Activated CD8-positive, alpha-beta T cell treated with anti-CD3 and anti-CD28 coated beads for 36 hours (primary cell): ENCODE results near the gene COL24A1. TPM values are rescaled to one million over a fixed set of nuclear protein-coding genes. Genes with fewer than 3 reads are reported as not detected.

Source experiments
- ATAC-seq: fragments of 200-7000 bp; cut with Tn5 transposase; one replicate; pipeline ENCODE4 v1.10.0; 2021; ENCODE audit warnings: mild to moderate bottlenecking, moderate library complexity
- CTCF ChIA-PET: fragments of 350-600 bp; sonication (Branson Sonifier 250); formaldehyde crosslinking; loops from one replicate; lab custom pipeline; 2021; ENCODE audit warnings: antibody characterized with exemption; lab: Charles Lee
- POLR2A ChIA-PET: fragments of 350-600 bp; sonication (Branson Sonifier 250); formaldehyde crosslinking; loops from one replicate; lab custom pipeline; 2021; ENCODE audit warnings: antibody characterized with exemption; lab: Charles Lee
- DNase-seq: peaks from one replicate; pipeline ENCODE4 v3.0.0-alpha.2; 2020
- H3K27ac Mint-ChIP-seq: one replicate; pipeline ENCODE4 v1.8.0; 2021; ENCODE audit warnings: mild to moderate bottlenecking, mixed read lengths
- H3K27me3 Mint-ChIP-seq: one replicate; pipeline ENCODE4 v1.8.0; 2021; ENCODE audit warnings: mixed read lengths
- H3K36me3 Mint-ChIP-seq: one replicate; pipeline ENCODE4 v1.8.0; 2021; ENCODE audit warnings: low read depth, mixed read lengths
- H3K4me1 Mint-ChIP-seq: one replicate; pipeline ENCODE4 v1.8.0; 2021; ENCODE audit warnings: low read depth, mixed read lengths
- H3K4me3 Mint-ChIP-seq: one replicate; pipeline ENCODE4 v1.8.0; 2021; ENCODE audit warnings: mild to moderate bottlenecking, moderate library complexity, mixed read lengths
- H3K9me3 Mint-ChIP-seq: one replicate; pipeline ENCODE4 v1.8.0; 2021; ENCODE audit warnings: mixed read lengths
- CTCF ChIP-seq: fragments of 200-600 bp; IDR thresholded peaks from one replicate; pipeline ENCODE4 v1.8.0; 2022; ENCODE audit warnings: antibody characterized with exemption, mild to moderate bottlenecking
- intact Hi-C: fragments of 100-400 bp; cut with micrococcal nuclease; formaldehyde crosslinking; loops from one replicate; pipeline ENCODE4 v1.10.0; 2022
- total RNA-seq, 2 experiments: library from RNA; stranded (reverse); gene quantifications; one replicate each; pipeline ENCODE4 v1.2.3, GENCODE V29; 2021

COL24A1 gene
- total RNA-seq, 2 experiments from 2014 or later = not detected

- no peak overlapping the region for H3K27ac Mint-ChIP-seq
- H3K36me3 Mint-ChIP-seq = no peaks in the 10 kb centered on the region
- ChIA-PET CTCF (no interaction called here), POLR2A (no interaction called here)
- no peak for DNase-seq
- intact Hi-C loops = no loop called here
- H3K27me3 Mint-ChIP-seq = no peaks in the 10 kb centered on the region
- no peaks in the 10 kb centered on the region for H3K4me1 Mint-ChIP-seq
- TF ChIP-seq CTCF = no peak
- no peak for ATAC-seq
- H3K9me3 Mint-ChIP-seq = no peaks in the 10 kb centered on the region
- H3K4me3 Mint-ChIP-seq = no peak overlapping the region
Observed at GRCh38 chr1:86052948-86053698, 103.4 kb downstream of the COL24A1 start.

GRCh38 chr1:86035101-86035500 is 121.5 kb downstream of the COL24A1 start:
- intact Hi-C loops = no loop called here
- no peak overlapping the region for H3K27ac Mint-ChIP-seq
- no peak for TF ChIP-seq CTCF
- no peaks in the 10 kb centered on the region for H3K9me3 Mint-ChIP-seq
- no peaks in the 10 kb centered on the region for H3K27me3 Mint-ChIP-seq
- ATAC-seq (no peak), DNase-seq (no peak)
- CTCF ChIA-PET = no interaction called here
- no peaks in the 10 kb centered on the region for H3K36me3 Mint-ChIP-seq
- H3K4me1 Mint-ChIP-seq = no peaks in the 10 kb centered on the region
- H3K4me3 Mint-ChIP-seq = no peak overlapping the region
- POLR2A ChIA-PET = no interaction called here

- intact Hi-C loops = no loop called here
- ATAC-seq (no peak), DNase-seq (no peak)
- Mint-ChIP-seq H3K27me3 (no peaks in the 10 kb centered on the region), H3K4me3 (no peak overlapping the region), H3K4me1 (no peaks in the 10 kb centered on the region), H3K9me3 (no peaks in the 10 kb centered on the region), H3K27ac (no peak overlapping the region), H3K36me3 (no peaks in the 10 kb centered on the region)
- TF ChIP-seq CTCF = no peak
- ChIA-PET POLR2A (no interaction called here), CTCF (interaction anchor here (5.2 kb wide), 1 partner anchor 12 kb away, joined by 29 read pairs; no protein-coding TSS in a partner anchor)
Observed at GRCh38 chr1:86030180-86030579, 126.4 kb downstream of the COL24A1 start.

- Mint-ChIP-seq H3K27me3 (no peaks in the 10 kb centered on the region), H3K4me3 (no peak overlapping the region), H3K36me3 (no peaks in the 10 kb centered on the region), H3K4me1 (no peaks in the 10 kb centered on the region), H3K27ac (no peak overlapping the region), H3K9me3 (no peaks in the 10 kb centered on the region)
- POLR2A ChIA-PET = no interaction called here
- CTCF ChIA-PET = interaction anchor here (0.6 to 4.9 kb wide), 18 partner anchors 9 to 710 kb away, joined by 3 to 29 read pairs (median 3); no protein-coding TSS in a partner anchor
- DNase-seq (peak; percentile 33), ATAC-seq (peak; percentile 45)
- intact Hi-C loops = loop anchor here (10.0 kb wide), 1 partner anchor 714 kb away; no protein-coding TSS in a partner anchor
- TF ChIP-seq CTCF = peak; percentile 57
Observed at GRCh38 chr1:86018283-86018923, 138.2 kb downstream of the COL24A1 start.
